22Rv1 (cell line): ENCODE results near the gene MDM2.

Experiments
- CTCF ChIP-seq: fragments of 450-650 bp; IDR thresholded peaks from 2 replicates; pipeline ENCODE4 v1.5.1; 2017; ENCODE audit warnings: mild to moderate bottlenecking
- ZFX ChIP-seq: fragments of 450-650 bp; IDR thresholded peaks from 2 replicates; pipeline ENCODE4 v1.6.1; 2017; ENCODE audit warnings: antibody characterized with exemption, borderline replicate concordance

- TF ChIP-seq CTCF (no peak), ZFX (no peak)
Observed at GRCh38 chr12:68790081-68790951, 17.7 kb upstream of the MDM2 start.
